ENCODE results near the gene NUB1.

The NUB1 gene

GRCh38 chr7:151340794-151341356, 737 bp upstream of the NUB1 start:
- in situ Hi-C loops (cut with HindIII; ENCODE audit: low sequenced_read_pairs): no loop called here

GRCh38 chr7:151342102-151342646, 562 bp downstream of the NUB1 start:
- in situ Hi-C loops (cut with HindIII; ENCODE audit: low sequenced_read_pairs): no loop called here

- in situ Hi-C loops (cut with HindIII; ENCODE audit: low sequenced_read_pairs): no loop called here
These were observed 1.2 kb downstream of the NUB1 start for GRCh38 chr7:151342811-151343210.

- in situ Hi-C loops (cut with HindIII; ENCODE audit: low sequenced_read_pairs): no loop called here
These were observed 1.9 kb downstream of the NUB1 start for GRCh38 chr7:151343516-151343915.

GRCh38 chr7:151345576-151346469, 4.2 kb downstream of the NUB1 start:
- in situ Hi-C loops (cut with HindIII; ENCODE audit: low sequenced_read_pairs): no loop called here

GRCh38 chr7:151346470-151346769, 4.8 kb downstream of the NUB1 start:
- in situ Hi-C loops (cut with HindIII; ENCODE audit: low sequenced_read_pairs): no loop called here

DNA sequence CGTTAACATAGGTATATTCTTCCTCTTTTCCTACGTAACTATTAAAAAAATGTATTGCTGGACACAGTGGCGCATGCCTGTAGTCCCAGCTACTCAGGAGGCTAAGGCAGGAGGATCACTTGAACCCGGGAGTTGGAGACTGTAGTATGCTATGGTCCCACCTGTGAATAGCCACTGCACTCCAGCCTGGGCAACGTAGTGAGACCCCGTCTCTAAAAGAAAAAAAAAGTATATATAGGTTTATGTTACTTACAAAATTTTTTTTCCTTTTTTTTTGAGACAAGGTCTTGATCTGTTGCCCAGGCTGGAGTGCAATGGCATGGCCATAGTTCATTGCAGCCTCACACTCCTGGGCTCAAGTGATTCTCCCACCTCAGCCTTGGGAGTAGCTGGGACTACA, 5.6 kb downstream of the NUB1 start:
- in situ Hi-C loops (cut with HindIII; ENCODE audit: low sequenced_read_pairs): no loop called here

DNA sequence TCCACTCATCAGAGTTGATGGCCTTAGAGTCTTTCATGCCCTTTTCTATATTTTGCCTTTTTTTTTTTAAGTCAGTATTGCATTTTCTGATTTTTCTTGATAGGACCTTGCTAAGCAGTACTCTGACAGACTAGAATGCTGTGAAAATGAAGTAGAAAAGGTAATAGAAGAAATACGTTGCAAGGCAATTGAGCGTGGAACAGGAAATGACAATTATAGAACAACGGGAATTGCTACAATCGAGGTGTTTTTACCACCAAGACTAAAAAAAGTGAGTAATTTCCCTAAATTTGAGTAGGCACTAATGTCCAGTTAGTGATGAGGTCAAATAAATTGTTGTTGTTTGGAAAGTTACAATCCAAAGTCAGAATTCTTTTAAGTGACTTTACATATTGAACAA, 7.4 kb downstream of the NUB1 start:
- in situ Hi-C loops (cut with HindIII; ENCODE audit: low sequenced_read_pairs): no loop called here

DNA sequence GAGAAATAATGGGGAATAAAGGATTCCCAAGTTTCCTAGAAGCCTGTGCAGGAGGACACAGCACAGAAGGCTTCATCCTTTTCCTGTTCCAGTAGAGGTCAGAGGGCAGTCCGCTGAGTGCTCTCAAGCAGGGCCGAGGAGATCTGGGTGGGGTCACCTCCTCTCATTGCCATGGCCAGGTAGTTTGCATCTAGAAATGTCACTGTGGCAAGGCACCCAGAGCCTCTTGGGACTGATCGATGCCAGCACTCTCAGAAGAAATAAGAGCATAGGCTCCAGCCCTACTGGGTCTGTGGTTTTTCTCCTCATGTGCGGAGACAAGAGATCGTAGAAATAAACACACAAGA, 7.9 kb downstream of the NUB1 start:
- in situ Hi-C loops (cut with HindIII; ENCODE audit: low sequenced_read_pairs): no loop called here

DNA sequence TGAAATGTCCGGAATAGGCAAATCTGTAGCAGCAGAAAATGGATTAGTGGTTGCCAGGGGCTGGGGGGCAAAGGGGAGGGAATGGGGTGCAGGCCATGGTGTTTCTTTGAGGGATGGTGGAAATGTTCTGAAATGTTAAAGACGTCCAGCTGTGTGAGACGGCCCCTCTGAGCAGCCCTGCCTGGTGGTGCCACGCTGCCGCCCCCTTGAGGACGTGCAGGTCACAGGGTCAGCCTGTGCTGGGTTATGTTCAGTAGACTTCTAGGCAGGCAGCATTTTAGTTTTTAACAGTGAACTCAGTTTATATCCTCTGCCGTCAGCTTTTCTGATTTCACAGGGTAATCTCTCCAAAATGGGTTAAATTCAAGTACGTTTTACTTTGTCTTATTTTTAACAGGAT, 9.4 kb downstream of the NUB1 start:
- in situ Hi-C loops (cut with HindIII; ENCODE audit: low sequenced_read_pairs): no loop called here

GRCh38 chr7:151351967-151352366, 10.4 kb downstream of the NUB1 start:
- in situ Hi-C loops (cut with HindIII; ENCODE audit: low sequenced_read_pairs): no loop called here

- in situ Hi-C loops (cut with HindIII; ENCODE audit: low sequenced_read_pairs): no loop called here
These were observed 10.9 kb downstream of the NUB1 start for GRCh38 chr7:151352512-151352911.

DNA sequence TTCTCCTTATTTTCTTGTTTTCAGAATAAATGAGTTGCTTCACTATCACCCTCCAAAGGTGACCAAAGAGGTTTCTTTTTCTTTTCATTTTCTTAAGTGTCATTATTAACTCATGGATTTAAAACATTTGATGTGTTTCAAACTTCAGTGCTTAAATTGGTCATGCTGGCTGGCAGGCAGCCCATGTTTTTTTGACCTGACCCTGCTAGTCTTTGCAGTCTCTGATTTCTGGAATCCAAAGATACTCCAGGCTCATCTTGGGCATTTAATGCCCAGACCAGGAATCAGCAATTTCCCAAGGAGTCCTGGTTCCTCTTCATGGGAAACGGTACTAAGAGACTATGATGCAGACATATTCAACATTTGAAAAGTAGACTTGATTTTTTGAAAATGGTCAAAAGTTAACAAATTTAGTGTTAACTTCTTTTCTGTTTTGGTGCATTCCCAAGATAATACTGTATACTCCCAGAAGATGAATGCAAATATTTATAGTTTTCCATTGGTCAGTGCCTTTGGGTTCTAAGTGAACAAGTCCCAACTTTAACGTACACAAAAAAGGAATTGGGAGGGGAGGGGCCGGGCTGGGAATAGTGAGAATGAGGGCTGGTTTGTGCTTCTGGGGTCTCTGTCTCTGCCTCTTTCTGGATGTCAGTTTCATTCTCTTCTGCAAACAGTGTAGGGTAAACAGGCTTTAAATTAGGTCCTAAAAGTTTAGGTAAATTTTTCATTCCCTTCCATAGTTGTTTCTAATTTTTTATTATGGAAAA, 19.8 kb downstream of the NUB1 start:
- in situ Hi-C loops (cut with HindIII; ENCODE audit: low sequenced_read_pairs): loop anchor here (5.0 kb wide), 2 partner anchors 36 to 49 kb away; no protein-coding TSS in a partner anchor

- in situ Hi-C loops (cut with HindIII; ENCODE audit: low sequenced_read_pairs): loop anchor here (5.0 kb wide), 2 partner anchors 34 to 51 kb away; no protein-coding TSS in a partner anchor
These were observed 21.6 kb downstream of the NUB1 start for GRCh38 chr7:151363182-151363581.

DNA sequence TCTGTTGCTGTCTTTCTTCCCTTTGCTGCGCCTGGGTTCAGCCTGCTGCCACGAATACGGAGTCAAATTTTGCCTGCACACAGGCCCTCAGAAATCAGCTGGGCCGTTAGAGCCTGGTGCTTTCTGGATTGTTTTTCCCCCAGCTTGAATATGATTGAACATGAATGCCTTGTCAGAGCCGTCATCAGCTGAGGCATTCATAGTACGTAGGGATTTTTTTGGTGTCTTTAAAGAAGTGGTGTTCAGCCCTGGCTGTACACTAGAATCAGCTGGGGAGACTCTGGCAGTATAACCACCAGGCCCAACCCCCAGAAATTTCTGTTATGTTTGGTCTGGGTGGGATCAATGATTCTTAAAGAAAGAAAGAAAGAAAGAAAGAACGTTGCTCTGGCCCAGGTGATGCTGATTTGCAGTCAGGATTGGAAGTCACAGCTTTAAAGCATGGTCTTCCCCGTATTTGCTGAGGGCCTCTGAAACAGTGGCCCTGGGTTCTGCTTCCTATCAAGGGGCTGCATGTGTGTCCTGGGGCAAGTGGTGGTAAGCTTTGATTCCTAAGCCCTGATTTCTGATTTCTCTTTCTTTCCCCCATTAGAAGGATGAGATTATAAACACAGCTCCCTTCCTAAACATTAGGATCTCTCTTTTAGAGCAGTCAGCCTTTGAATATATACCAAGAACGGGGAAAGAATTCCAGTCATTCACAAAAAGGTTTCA, 24.7 kb downstream of the NUB1 start:
- in situ Hi-C loops (cut with HindIII; ENCODE audit: low sequenced_read_pairs): loop anchor here (5.0 kb wide), 1 partner anchor 76 kb away; the partner anchor contains the start of gene CRYGN

DNA sequence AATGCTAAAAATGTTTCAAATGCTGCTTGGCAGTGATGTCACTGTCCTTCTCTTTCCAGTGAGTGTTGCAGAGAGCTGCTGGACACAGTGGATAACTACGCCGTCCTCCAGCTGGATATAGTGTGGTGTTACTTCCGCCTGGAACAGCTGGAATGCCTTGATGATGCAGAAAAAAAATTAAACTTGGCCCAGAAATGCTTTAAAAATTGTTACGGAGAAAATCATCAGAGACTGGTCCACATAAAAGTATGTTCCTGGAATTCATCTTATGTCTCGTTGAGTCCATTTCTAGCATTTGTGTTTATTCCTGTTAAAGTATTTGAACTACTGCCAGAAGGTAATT, 25.2 kb downstream of the NUB1 start:
- in situ Hi-C loops (cut with HindIII; ENCODE audit: low sequenced_read_pairs): loop anchor here (5.0 kb wide), 1 partner anchor 75 kb away; the partner anchor contains the start of gene CRYGN

DNA sequence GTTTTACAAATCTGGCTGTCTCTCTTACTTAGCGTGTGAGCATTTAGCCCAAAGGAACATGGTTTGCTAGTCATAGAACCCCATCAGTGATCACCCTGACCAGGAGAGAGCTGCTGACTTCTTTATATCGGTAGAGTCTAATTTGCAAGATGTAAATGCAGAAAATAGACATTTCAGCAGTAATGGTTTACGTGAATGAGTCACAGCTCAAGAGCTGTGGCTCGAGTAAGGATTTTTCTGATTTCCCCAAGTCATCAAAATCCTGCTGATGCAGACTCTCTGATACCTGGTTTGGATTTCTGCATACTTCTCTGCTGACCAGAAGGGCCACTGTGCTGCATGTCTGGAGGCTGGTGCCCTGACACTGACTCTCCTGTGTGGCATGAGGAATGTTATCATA, 25.7 kb downstream of the NUB1 start:
- in situ Hi-C loops (cut with HindIII; ENCODE audit: low sequenced_read_pairs): loop anchor here (5.0 kb wide), 1 partner anchor 75 kb away; the partner anchor contains the start of gene CRYGN

DNA sequence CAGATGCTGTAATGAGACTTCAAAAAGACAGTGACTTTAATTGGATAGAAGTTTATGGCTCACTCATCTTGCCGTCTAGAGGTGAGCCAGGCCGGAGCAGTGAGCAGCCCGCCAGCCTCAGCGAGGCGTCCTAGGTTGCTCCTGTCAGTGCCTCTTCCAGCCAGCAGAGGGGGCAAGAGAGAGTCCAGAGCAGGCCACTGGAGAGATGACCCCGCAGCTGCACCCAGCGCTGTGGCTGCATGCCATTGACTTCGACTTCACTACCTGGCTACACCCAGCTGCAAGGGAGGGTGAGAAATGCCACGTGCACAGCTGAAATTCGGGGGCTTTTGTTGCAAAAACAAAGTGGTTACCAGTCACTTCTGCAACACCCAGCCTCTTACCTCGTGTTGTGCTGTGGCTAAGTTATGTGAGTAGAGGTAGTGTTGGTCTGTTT, 26.5 kb downstream of the NUB1 start:
- in situ Hi-C loops (cut with HindIII; ENCODE audit: low sequenced_read_pairs): loop anchor here (5.0 kb wide), 1 partner anchor 74 kb away; the partner anchor contains the start of gene CRYGN

- in situ Hi-C loops (cut with HindIII; ENCODE audit: low sequenced_read_pairs): no loop called here
These were observed 29.7 kb downstream of the NUB1 start for GRCh38 chr7:151371266-151371665.

- in situ Hi-C loops (cut with HindIII; ENCODE audit: low sequenced_read_pairs): no loop called here
These were observed 31.1 kb downstream of the NUB1 start for GRCh38 chr7:151372612-151373265.

Measured in DLD1 (cell line).